C4-2B (cell line): ENCODE measurements around the gene FCN3.

Source experiments
- H3K27ac ChIP-seq: fragments of 450-650 bp; 2 replicates; pipeline ENCODE4 v1.5.1; 2017
- CTCF ChIP-seq: fragments of 450-650 bp; conservative IDR thresholded peaks from 2 replicates; pipeline ENCODE4 v1.5.1; 2017; ENCODE audit warnings: mild to moderate bottlenecking
- ZFX ChIP-seq: fragments of 450-650 bp; IDR thresholded peaks from 2 replicates; pipeline ENCODE4 v1.6.1; 2017

Gene FCN3

GRCh38 chr1:27363766-27364695 is 10.6 kb downstream of the FCN3 start:
- TF ChIP-seq CTCF (no peak), ZFX (no peak; the same call in 1 of the 2 replicates)
- no peak overlapping the region; the same call in 1 of the 2 replicates for H3K27ac ChIP-seq

- no peak overlapping the region for H3K27ac ChIP-seq
- TF ChIP-seq ZFX (no peak), CTCF (no peak)
These were observed 13.1 kb downstream of the FCN3 start for GRCh38 chr1:27361553-27361952.

- TF ChIP-seq ZFX = no peak
- no peak for TF ChIP-seq CTCF
- no peak overlapping the region for H3K27ac ChIP-seq
These were observed 13.6 kb downstream of the FCN3 start for GRCh38 chr1:27361044-27361402.

GRCh38 chr1:27360159-27361043 is 14.2 kb downstream of the FCN3 start:
- TF ChIP-seq CTCF (no peak), ZFX (no peak)

GRCh38 chr1:27359822-27360158 is 14.8 kb downstream of the FCN3 start:
- no peak overlapping the region for H3K27ac ChIP-seq
- TF ChIP-seq ZFX (no peak), CTCF (no peak)

More at GRCh38 chr1:27360159-27361043, 14.2 kb downstream of the FCN3 start:
- no peak overlapping the region for H3K27ac ChIP-seq

GRCh38 chr1:27358928-27359313 is 15.7 kb downstream of the FCN3 start:
- TF ChIP-seq ZFX (no peak), CTCF (no peak)
- no peak overlapping the region for H3K27ac ChIP-seq
